Upper lobe of left lung (tissue), 4 donors: ENCODE data around the gene ARAP2.

Experiments used
- CTCF ChIP-seq, 6 experiments: fragments of 450-650 bp in 4 of 6; fragments of 200-600 bp in 2 of 6; sonication (generic) in 2 of 6; IDR thresholded peaks; one replicate each; pipeline ENCODE4 v1.5.1; 2016 to 2019; ENCODE audit warnings: antibody characterized with exemption in 6 of 6
- EP300 ChIP-seq, 4 donors: sonication (generic); formaldehyde crosslinking; IDR thresholded peaks; one replicate each; pipeline ENCODE4 v1.5.1; 2017; ENCODE audit warnings: antibody characterized with exemption in 4 of 4, control low read depth in 2 of 4
- POLR2AphosphoS5 ChIP-seq, 2 donors: sonication (generic); formaldehyde crosslinking; IDR thresholded peaks; one replicate each; pipeline ENCODE4 v1.5.1; 2017; ENCODE audit warnings: antibody characterized with exemption in 2 of 2

DNA sequence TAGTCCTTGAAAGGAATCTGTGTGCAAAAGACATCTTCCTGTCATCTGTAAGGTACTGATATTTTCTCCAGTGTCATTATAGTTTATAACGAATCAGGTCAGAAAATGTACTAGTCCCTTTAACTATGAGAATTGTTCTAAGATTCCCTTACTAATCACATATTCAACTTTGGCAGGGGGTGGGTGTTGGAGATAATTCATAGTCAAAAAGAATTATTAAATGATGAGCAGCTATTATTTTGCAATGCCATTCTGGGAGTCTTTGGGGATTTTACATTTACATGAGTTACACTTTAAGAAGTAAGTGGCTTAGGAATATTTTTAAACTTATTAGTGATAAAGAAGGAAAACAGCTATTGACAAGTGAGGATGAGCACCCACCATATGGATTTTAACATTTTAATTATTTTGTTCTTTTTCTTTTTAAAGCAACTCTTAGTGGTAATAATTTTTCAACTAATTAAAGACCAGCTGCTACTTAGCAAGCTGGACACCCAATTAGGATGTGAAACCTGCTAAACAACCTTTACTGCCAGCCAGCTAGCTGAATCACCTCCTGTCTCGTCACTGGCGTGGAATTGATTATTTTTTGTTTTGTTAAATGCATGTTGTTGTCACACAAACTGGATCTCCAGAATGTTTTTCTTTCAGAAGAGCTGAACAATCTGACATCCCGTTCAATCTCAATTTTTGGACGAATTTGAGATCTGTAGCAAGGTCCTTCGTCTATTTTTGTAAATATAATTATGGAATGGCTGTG, 219.2 kb downstream of the ARAP2 start:
- TF ChIP-seq CTCF (IDR thresholded peaks at IDR 0.05) = no peak
- no peak for TF ChIP-seq POLR2AphosphoS5 (IDR thresholded peaks at IDR 0.05)
- TF ChIP-seq EP300 (IDR thresholded peaks at IDR 0.05) = no peak
